HepG2 (cell line): ENCODE measurements around the gene UQCRC1. TPM values are rescaled to one million over a fixed set of nuclear protein-coding genes. Genes with fewer than 3 reads are reported as not detected.

Experiments used
- AHDC1 ChIP-seq: sonication (generic); formaldehyde crosslinking; IDR thresholded peaks from 2 replicates; pipeline ENCODE4 v1.5.1; 2020; ENCODE audit warnings: mild to moderate bottlenecking, missing genetic modification reagents, borderline replicate concordance
- ATF1 ChIP-seq: IDR thresholded peaks from 2 replicates; pipeline ENCODE4 v1.6.1; 2016; ENCODE audit warnings: mild to moderate bottlenecking, control low read depth
- PCBP1 ChIP-seq: fragments of 200-400 bp; formaldehyde crosslinking; IDR thresholded peaks from 2 replicates; pipeline ENCODE4 v1.6.1; 2017; ENCODE audit warnings: mild to moderate bottlenecking, low read depth, low read length, borderline replicate concordance
- ZBTB42 ChIP-seq: sonication (generic); formaldehyde crosslinking; IDR thresholded peaks from 2 replicates; pipeline ENCODE4 v1.5.0; 2020; ENCODE audit warnings: mild to moderate bottlenecking, missing genetic modification reagents
- ZNF143 ChIP-seq: sonication (generic); formaldehyde crosslinking; IDR thresholded peaks from 2 replicates; pipeline ENCODE4 v1.4.0; 2020; ENCODE audit warnings: missing genetic modification reagents
- polyA plus RNA-seq, 8 experiments: library from polyadenylated mRNA; depleted of rRNA in 3 of 8; stranded (reverse) in 7 of 8; unstranded in 1 of 8; fragments of >200 nt; fragmentation: Illumina TruSeq in 4 of 8; extraction: Trizol in 4 of 8; gene quantifications; 2 replicates each; pipeline versions ENCODE4 v1.2.1 to v1.2.3, GENCODE V29; 2011 to 2016; ENCODE audit warnings: low read depth in 4 of 8, missing spikeins in 1 of 8, mixed read lengths in 1 of 8; ENCODE audit not compliant: insufficient read depth in 1 of 8
- total RNA-seq, 5 experiments: library from RNA; depleted of rRNA; stranded (reverse); fragments of >200 nt; fragmentation: Illumina TruSeq; extraction: Trizol; gene quantifications; 2 replicates each; pipeline ENCODE4 v1.2.3, GENCODE V29; 2016; ENCODE audit warnings: low read depth in 1 of 5
- TF ChIP-seq, protein P1 (sequence below): sonication (generic); formaldehyde crosslinking; IDR thresholded peaks from 2 replicates; pipeline ENCODE4 v1.8.1; 2022; ENCODE audit warnings: low read depth, mild to moderate bottlenecking, missing genetic modification reagents

UQCRC1 gene
- total and polyA plus RNA-seq, 2 of the 13 experiments (the other 11 are each of a cell fraction or from before 2014, with no cell fraction given): 316 to 680 TPM

DNA sequence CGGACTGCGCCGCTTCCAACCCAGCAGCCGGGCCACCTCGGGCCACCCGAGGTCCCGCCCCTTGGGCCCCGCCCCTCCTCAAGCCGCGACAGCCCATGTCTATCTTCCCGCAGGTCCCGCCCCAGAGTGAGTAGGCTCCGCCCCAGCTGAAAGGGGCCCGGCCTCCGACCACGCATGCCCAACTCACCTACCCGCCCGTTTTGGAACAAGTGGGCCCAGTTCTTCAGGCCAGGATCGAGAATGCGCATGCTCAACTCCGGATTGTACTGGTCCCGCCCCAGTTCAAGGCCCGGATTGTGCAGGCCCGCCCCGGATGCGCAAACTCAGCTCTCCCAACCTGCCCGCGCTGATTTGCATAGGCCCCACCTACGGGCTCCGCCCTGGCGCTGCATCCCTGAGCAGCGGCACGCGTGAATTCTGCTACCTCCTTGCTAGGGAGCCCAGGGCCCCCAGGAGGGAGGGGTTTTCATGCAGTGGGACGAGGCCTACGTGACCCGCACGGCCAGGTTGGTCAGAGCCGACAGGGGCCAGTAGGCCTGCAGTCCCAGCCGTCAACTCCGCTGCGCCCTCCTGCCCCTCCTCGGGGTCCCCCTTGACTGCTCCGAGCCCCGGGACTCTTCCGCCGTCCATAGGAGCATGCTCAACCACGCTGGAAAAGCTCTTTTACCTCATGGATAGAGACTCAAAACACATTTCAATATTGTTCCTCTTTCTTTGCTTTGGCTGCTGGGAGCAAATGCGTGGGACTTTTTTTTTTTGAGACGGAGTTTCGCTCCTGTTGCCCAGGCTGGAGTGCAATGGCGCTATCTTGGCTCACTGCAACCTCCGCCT is 52.4 kb downstream of the UQCRC1 start, which contains the start of gene PFKFB4 (continued):
- TF ChIP-seq, protein P1, sequence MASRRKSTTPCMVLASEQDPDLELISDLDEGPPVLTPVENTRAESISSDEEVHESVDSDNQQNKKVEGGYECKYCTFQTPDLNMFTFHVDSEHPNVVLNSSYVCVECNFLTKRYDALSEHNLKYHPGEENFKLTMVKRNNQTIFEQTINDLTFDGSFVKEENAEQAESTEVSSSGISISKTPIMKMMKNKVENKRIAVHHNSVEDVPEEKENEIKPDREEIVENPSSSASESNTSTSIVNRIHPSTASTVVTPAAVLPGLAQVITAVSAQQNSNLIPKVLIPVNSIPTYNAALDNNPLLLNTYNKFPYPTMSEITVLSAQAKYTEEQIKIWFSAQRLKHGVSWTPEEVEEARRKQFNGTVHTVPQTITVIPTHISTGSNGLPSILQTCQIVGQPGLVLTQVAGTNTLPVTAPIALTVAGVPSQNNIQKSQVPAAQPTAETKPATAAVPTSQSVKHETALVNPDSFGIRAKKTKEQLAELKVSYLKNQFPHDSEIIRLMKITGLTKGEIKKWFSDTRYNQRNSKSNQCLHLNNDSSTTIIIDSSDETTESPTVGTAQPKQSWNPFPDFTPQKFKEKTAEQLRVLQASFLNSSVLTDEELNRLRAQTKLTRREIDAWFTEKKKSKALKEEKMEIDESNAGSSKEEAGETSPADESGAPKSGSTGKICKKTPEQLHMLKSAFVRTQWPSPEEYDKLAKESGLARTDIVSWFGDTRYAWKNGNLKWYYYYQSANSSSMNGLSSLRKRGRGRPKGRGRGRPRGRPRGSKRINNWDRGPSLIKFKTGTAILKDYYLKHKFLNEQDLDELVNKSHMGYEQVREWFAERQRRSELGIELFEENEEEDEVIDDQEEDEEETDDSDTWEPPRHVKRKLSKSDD (CRISPR knock-in tag): no peak
- TF ChIP-seq PCBP1 (no peak), AHDC1 (CRISPR knock-in tag) (no peak), ATF1 (CRISPR knock-in tag) (0 out of 2 replicates have a peak, but pooled peaks have one; percentile 19), ZBTB42 (CRISPR knock-in tag) (no peak), ZNF143 (peak; percentile 41)
